Natural killer cell (primary cell): ENCODE measurements around the gene DGKH. TPM values are rescaled to one million over a fixed set of nuclear protein-coding genes. Genes with fewer than 3 reads are reported as not detected.

Experiments
- ATAC-seq, 3 donors: fragments of 150-1000 bp in 2 of 3; fragments of 200-7000 bp in 1 of 3; cut with Tn5 transposase; 1 replicate in 1 of 3; 2 replicates in 2 of 3; pipeline ENCODE4 v1.10.0; 2021; ENCODE audit warnings: mild to moderate bottlenecking in 2 of 3, moderate library complexity in 2 of 3
- DNase-seq, 2 donors: peaks; one replicate each; pipeline versions ENCODE4 v3.0.0 to v3.0.0-alpha.2; 2013 to 2021; ENCODE audit warnings: mixed read lengths in 1 of 2
- H3K27ac ChIP-seq: one replicate; pipeline ENCODE4 v1.5.1; 2013; ENCODE audit warnings: mild to moderate bottlenecking, low read length
- H3K27me3 ChIP-seq: one replicate; pipeline ENCODE4 v1.6.1; 2013; ENCODE audit warnings: low read length; ENCODE audit not compliant: control insufficient read depth, insufficient read depth
- H3K36me3 ChIP-seq: one replicate; pipeline ENCODE4 v1.6.1; 2013; ENCODE audit warnings: low read length; ENCODE audit not compliant: control insufficient read depth, insufficient read depth
- H3K4me1 ChIP-seq: one replicate; pipeline ENCODE4 v1.6.1; 2013; ENCODE audit warnings: low read length; ENCODE audit not compliant: control insufficient read depth, insufficient read depth
- H3K4me3 ChIP-seq: one replicate; pipeline ENCODE4 v1.5.1; 2013; ENCODE audit warnings: low read length
- H3K9me3 ChIP-seq: one replicate; pipeline ENCODE4 v1.6.1; 2013; ENCODE audit warnings: low read length; ENCODE audit not compliant: control insufficient read depth, insufficient read depth
- H3K27ac Mint-ChIP-seq, 2 donors: one replicate each; pipeline ENCODE4 v1.8.0; 2022; ENCODE audit warnings: mild to moderate bottlenecking in 2 of 2, mixed read lengths in 2 of 2, moderate library complexity in 1 of 2
- H3K27me3 Mint-ChIP-seq, 2 donors: one replicate each; pipeline ENCODE4 v1.8.0; 2022; ENCODE audit warnings: low read depth in 2 of 2, mixed read lengths in 2 of 2
- H3K36me3 Mint-ChIP-seq: one replicate; pipeline ENCODE4 v1.8.0; 2022; ENCODE audit warnings: mixed read lengths
- H3K4me1 Mint-ChIP-seq, 2 donors: one replicate each; pipeline ENCODE4 v1.8.0; 2022; ENCODE audit warnings: mixed read lengths in 2 of 2
- H3K4me3 Mint-ChIP-seq: one replicate; pipeline ENCODE4 v1.8.0; 2022; ENCODE audit warnings: mild to moderate bottlenecking, moderate library complexity, mixed read lengths
- H3K9me3 Mint-ChIP-seq, 2 donors: one replicate each; pipeline ENCODE4 v1.8.0; 2022; ENCODE audit warnings: mixed read lengths in 2 of 2
- WGBS: methylation state at CpG from one replicate; pipeline ENCODE4 v1.1.7; 2013; ENCODE audit warnings: missing lambda C conversion rate; ENCODE audit not compliant: insufficient coverage; 5-methylcytosine and 5-hydroxymethylcytosine counted together
- intact Hi-C: fragments of 100-400 bp; cut with micrococcal nuclease; formaldehyde crosslinking; loops from one replicate; pipeline ENCODE4 v1.14.2; 2022
- total RNA-seq, 4 donors: library from RNA; stranded (reverse); fragments of 120-200 nt in 1 of 4; gene quantifications; one replicate each; pipeline versions ENCODE4 v1.2.3 to v1.2.4, GENCODE V29; 2013 to 2022
- TF ChIP-seq, protein P1 (sequence below): fragments of 200-600 bp; IDR thresholded peaks from one replicate; pipeline ENCODE4 v1.8.0; 2022; ENCODE audit warnings: antibody characterized with exemption

The DGKH gene
- total RNA-seq, 3 donors from 2014 or later (not counting 1 experiment from before 2014, with no cell fraction given) = 1.1 to 3.4 (median 1.2) TPM

DNA sequence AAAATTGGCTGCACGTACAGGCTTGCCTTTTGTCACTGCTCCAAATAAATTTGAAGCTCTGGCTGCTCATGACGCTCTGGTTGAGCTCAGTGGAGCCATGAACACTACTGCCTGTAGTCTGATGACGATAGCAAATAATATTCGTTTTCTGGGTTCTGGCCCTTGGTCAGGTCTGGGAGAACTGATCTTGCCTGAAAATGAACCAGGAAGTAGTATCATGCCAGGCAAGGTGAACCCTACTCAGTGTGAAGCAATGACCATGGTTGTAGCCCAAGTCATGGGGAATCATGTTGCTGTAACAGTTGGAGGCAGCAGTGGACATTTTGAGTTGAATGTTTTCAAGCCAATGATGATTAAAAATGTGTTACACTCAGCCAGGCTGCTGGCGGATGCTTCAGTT, 207.4 kb downstream of the DGKH start:
- DNase-seq (no peak), ATAC-seq (no peak)
- intact Hi-C loops = no loop called here
- H3K4me1 Mint-ChIP-seq = no peaks in the 10 kb centered on the region
- Histone ChIP-seq H3K4me1 (no peaks in the 10 kb centered on the region), H3K27me3 (no peaks in the 10 kb centered on the region), H3K36me3 (no peaks in the 10 kb centered on the region), H3K4me3 (no peak overlapping the region), H3K9me3 (no peaks in the 10 kb centered on the region), H3K27ac (no peak overlapping the region)
- no peaks in the 10 kb centered on the region for H3K9me3 Mint-ChIP-seq
- TF ChIP-seq, protein P1, sequence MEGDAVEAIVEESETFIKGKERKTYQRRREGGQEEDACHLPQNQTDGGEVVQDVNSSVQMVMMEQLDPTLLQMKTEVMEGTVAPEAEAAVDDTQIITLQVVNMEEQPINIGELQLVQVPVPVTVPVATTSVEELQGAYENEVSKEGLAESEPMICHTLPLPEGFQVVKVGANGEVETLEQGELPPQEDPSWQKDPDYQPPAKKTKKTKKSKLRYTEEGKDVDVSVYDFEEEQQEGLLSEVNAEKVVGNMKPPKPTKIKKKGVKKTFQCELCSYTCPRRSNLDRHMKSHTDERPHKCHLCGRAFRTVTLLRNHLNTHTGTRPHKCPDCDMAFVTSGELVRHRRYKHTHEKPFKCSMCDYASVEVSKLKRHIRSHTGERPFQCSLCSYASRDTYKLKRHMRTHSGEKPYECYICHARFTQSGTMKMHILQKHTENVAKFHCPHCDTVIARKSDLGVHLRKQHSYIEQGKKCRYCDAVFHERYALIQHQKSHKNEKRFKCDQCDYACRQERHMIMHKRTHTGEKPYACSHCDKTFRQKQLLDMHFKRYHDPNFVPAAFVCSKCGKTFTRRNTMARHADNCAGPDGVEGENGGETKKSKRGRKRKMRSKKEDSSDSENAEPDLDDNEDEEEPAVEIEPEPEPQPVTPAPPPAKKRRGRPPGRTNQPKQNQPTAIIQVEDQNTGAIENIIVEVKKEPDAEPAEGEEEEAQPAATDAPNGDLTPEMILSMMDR = no peak
- H3K36me3 Mint-ChIP-seq = no peaks in the 10 kb centered on the region
- peaks cover 6 to 12% of the 10 kb centered on the region in 2 donors for H3K27me3 Mint-ChIP-seq
- 92% methylated on average over 5 of the region's 5 CpGs for WGBS
- no peak overlapping the region for H3K27ac Mint-ChIP-seq
- H3K4me3 Mint-ChIP-seq = no peak overlapping the region

DNA sequence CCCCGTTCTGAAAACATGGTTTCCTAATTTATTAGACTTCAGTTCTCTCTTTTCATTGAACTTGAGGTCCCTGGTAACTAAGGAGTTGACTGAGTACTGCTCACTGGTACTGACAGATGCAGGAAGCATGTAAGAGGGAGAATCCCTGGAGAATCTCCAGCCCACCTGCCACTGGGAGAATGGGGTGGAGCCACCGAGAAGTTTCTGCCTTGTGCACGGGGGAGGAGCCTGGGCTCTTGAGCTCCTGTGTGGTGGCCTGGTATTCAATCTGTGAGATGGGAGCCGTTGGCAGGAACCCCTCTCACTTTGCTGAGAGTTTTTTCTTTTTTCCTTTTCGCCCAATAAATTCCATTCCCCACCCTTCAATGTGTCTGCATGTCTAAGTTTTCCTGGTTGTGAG, 210.3 kb downstream of the DGKH start:
- Histone ChIP-seq H3K4me1 (no peaks in the 10 kb centered on the region), H3K9me3 (no peaks in the 10 kb centered on the region), H3K27me3 (no peaks in the 10 kb centered on the region), H3K36me3 (no peaks in the 10 kb centered on the region), H3K4me3 (no peak overlapping the region), H3K27ac (no peak overlapping the region)
- no peak for DNase-seq
- Mint-ChIP-seq H3K9me3 (no peaks in the 10 kb centered on the region), H3K36me3 (no peaks in the 10 kb centered on the region), H3K4me1 (no peaks in the 10 kb centered on the region), H3K4me3 (no peak overlapping the region), H3K27me3 (peaks cover 12 to 18% of the 10 kb centered on the region in 2 donors), H3K27ac (no peak overlapping the region)
- TF ChIP-seq, protein P1 = no peak
- no peak for ATAC-seq
- intact Hi-C loops = no loop called here
- 92% methylated on average over 4 of the region's 5 CpGs for WGBS

DNA sequence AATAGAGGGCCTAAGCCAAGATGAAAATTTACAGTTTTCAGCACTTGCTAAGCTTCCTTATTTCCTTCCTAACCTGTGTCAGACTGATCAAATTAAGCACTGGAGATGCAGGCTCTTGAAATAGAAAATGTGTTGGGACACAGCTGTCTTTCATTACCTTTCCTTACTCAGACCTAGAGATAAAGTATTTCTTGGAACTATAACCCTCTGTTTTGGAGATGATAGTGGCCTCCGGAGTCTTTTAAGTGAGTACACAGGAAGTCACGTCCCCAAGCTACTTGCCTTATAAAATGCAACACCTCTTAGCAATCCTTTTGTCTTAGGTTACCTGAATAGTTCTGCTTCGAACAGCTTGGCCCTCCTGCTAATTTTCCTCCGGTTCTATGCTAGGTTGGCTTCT, 211.1 kb downstream of the DGKH start:
- Histone ChIP-seq H3K27me3 (peaks cover 2% of the 10 kb centered on the region), H3K4me3 (no peak overlapping the region), H3K36me3 (no peaks in the 10 kb centered on the region), H3K9me3 (no peaks in the 10 kb centered on the region), H3K4me1 (no peaks in the 10 kb centered on the region), H3K27ac (no peak overlapping the region)
- no peak for DNase-seq
- Mint-ChIP-seq H3K4me1 (no peaks in the 10 kb centered on the region), H3K27ac (no peak overlapping the region), H3K27me3 (peaks cover 18 to 19% of the 10 kb centered on the region in 2 donors), H3K9me3 (no peaks in the 10 kb centered on the region), H3K36me3 (no peaks in the 10 kb centered on the region), H3K4me3 (no peak overlapping the region)
- no peak for ATAC-seq
- TF ChIP-seq, protein P1 = no peak
- 92% methylated on average over 4 of the region's 4 CpGs for WGBS
- intact Hi-C loops = no loop called here

DNA sequence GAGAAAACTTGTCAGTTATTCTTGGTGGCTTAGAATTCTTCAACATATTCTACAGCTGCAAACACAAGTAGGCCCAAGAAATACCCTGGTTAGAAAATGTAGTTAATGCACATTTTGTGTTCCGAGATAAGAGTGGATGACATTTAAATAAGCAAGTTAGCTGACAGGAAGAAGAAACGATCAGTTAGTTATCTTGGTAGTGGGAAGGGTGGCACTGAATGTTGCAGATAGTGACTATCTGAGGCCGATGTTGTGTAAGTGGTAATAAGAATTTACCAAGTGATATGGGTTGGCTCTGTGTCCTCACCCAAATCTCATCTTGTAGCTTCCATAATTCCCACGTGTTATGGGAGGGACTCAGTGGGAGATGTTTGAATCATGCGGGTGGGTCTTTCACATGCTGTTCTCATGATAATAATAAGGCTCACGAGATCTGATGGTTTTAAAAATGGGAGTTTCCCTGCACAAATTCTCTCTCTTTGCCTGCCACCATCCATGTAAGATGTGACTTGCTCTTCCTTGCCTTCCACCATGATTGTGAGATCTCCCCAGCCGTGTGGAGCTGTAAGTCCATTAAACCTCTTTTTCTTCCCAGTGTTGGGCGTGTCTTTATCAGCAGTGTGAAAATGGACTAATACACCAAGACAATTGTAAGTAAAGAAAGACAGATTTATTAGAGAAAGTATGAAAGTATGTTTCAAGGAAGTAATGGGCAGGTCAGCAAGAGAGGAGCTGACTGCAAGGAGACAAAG, 212.6 kb downstream of the DGKH start:
- intact Hi-C loops = no loop called here
- no peak for DNase-seq
- Mint-ChIP-seq H3K9me3 (no peaks in the 10 kb centered on the region), H3K36me3 (no peaks in the 10 kb centered on the region), H3K4me3 (no peak overlapping the region), H3K27ac (no peak overlapping the region), H3K27me3 (peaks cover 18 to 19% of the 10 kb centered on the region in 2 donors), H3K4me1 (no peaks in the 10 kb centered on the region)
- Histone ChIP-seq H3K4me3 (no peak overlapping the region), H3K4me1 (no peaks in the 10 kb centered on the region), H3K27me3 (peaks cover 4% of the 10 kb centered on the region), H3K36me3 (no peaks in the 10 kb centered on the region), H3K9me3 (no peaks in the 10 kb centered on the region), H3K27ac (no peak overlapping the region)
- WGBS = 93% methylated on average over 7 of the region's 8 CpGs
- no peak for ATAC-seq
- TF ChIP-seq, protein P1 = no peak
